GM23248 (cell line): ENCODE data around the gene KNL1.

ENCODE experiments used
- EZH2 ChIP-seq: fragments of 200-600 bp; sonication (generic); IDR thresholded peaks from 2 replicates; pipeline ENCODE4 v1.6.1; 2018; ENCODE audit warnings: antibody characterized with exemption, mild to moderate bottlenecking; ENCODE audit not compliant: insufficient read depth, poor library complexity, severe bottlenecking
- EZH2phosphoT487 ChIP-seq: fragments of 200-600 bp; sonication (generic); IDR thresholded peaks from 2 replicates; pipeline ENCODE4 v1.6.1; 2018; ENCODE audit warnings: antibody characterized with exemption, moderate library complexity, mild to moderate bottlenecking, low read depth; ENCODE audit not compliant: insufficient read depth

- TF ChIP-seq EZH2 = no peak
- TF ChIP-seq EZH2phosphoT487 = no peak
Measured at GRCh38 chr15:40562691-40563090, 31.4 kb upstream of the KNL1 start.
